Ishikawa (cell line): ENCODE results near the gene ARHGDIA.

Source experiments
- CEBPB ChIP-seq: IDR thresholded peaks from 2 replicates; pipeline ENCODE4 v1.6.1; 2012
- CREB1 ChIP-seq: IDR thresholded peaks from 2 replicates; pipeline ENCODE4 v1.6.1; 2012; ENCODE audit warnings: low read depth
- EGR1 ChIP-seq: IDR thresholded peaks from 2 replicates; pipeline ENCODE4 v1.6.1; 2012
- EP300 ChIP-seq: IDR thresholded peaks from 2 replicates; pipeline ENCODE4 v1.6.1; 2012; ENCODE audit warnings: borderline replicate concordance
- FOXM1 ChIP-seq: IDR thresholded peaks from 2 replicates; pipeline ENCODE4 v1.6.1; 2012; ENCODE audit warnings: low read depth, borderline replicate concordance
- MAX ChIP-seq: IDR thresholded peaks from 2 replicates; pipeline ENCODE4 v1.6.1; 2012
- NFIC ChIP-seq: IDR thresholded peaks from 2 replicates; pipeline ENCODE4 v1.6.1; 2012
- RAD21 ChIP-seq: IDR thresholded peaks from 2 replicates; pipeline ENCODE4 v1.6.1; 2012; ENCODE audit warnings: low read depth
- REST ChIP-seq: IDR thresholded peaks from 2 replicates; pipeline ENCODE4 v1.6.1; 2012; ENCODE audit warnings: low read depth, mild to moderate bottlenecking
- TAF1 ChIP-seq: IDR thresholded peaks from 2 replicates; pipeline ENCODE4 v1.6.1; 2012; ENCODE audit warnings: low read depth, mild to moderate bottlenecking
- TCF12 ChIP-seq: IDR thresholded peaks from 2 replicates; pipeline ENCODE4 v1.6.1; 2012; ENCODE audit warnings: low read depth
- TEAD4 ChIP-seq: IDR thresholded peaks from 2 replicates; pipeline ENCODE4 v1.6.1; 2012
- USF1 ChIP-seq: IDR thresholded peaks from 2 replicates; pipeline ENCODE4 v1.6.1; 2012
- YY1 ChIP-seq: IDR thresholded peaks from 2 replicates; pipeline ENCODE4 v1.6.1; 2012; ENCODE audit warnings: low read depth
- ZBTB7A ChIP-seq: IDR thresholded peaks from 2 replicates; pipeline ENCODE4 v1.6.1; 2012; ENCODE audit warnings: low read depth

The ARHGDIA gene

GRCh38 chr17:81902653-81903414 is 31.7 kb upstream of the ARHGDIA start:
- no peak for TF ChIP-seq CEBPB
- TF ChIP-seq YY1: no peak
- TF ChIP-seq EP300: no peak
- TF ChIP-seq REST: no peak
- TF ChIP-seq EGR1: no peak
- no peak for TF ChIP-seq TAF1
- TF ChIP-seq NFIC: no peak
- TF ChIP-seq CREB1: no peak
- no peak for TF ChIP-seq RAD21
- no peak for TF ChIP-seq USF1
- no peak for TF ChIP-seq FOXM1

- TF ChIP-seq USF1: no peak
- TF ChIP-seq FOXM1: no peak
- no peak for TF ChIP-seq REST
- TF ChIP-seq TEAD4: no peak
- TF ChIP-seq TAF1: no peak
- TF ChIP-seq MAX: no peak
- TF ChIP-seq CEBPB: no peak
- TF ChIP-seq EGR1: no peak
- no peak for TF ChIP-seq CREB1
- TF ChIP-seq EP300: no peak
- TF ChIP-seq RAD21: no peak
- no peak for TF ChIP-seq YY1
- TF ChIP-seq ZBTB7A: no peak
- no peak for TF ChIP-seq TCF12
- no peak for TF ChIP-seq NFIC
Measured at GRCh38 chr17:81902023-81902652, 31.0 kb upstream of the ARHGDIA start, which contains the start of gene NPB. Gene NPB, plus strand, starts transcription at chr17:81902238. Its CDS starts 40 bp downstream, at chr17:81902278.

- TF ChIP-seq RAD21: no peak
- TF ChIP-seq EGR1: no peak
- TF ChIP-seq TEAD4: no peak
- TF ChIP-seq TAF1: no peak
- TF ChIP-seq FOXM1: no peak
- no peak for TF ChIP-seq CREB1
- TF ChIP-seq MAX: no peak
- TF ChIP-seq USF1: no peak
- TF ChIP-seq REST: no peak
- TF ChIP-seq TCF12: no peak
- no peak for TF ChIP-seq YY1
- TF ChIP-seq CEBPB: no peak
- TF ChIP-seq NFIC: no peak
- TF ChIP-seq EP300: no peak
- TF ChIP-seq ZBTB7A: no peak
Measured at GRCh38 chr17:81901167-81902022, 30.3 kb upstream of the ARHGDIA start.
